ENCODE data around the gene LILRA6. TPM values are rescaled to one million over a fixed set of nuclear protein-coding genes. Genes with fewer than 3 reads are reported as not detected.

The LILRA6 gene
- total and polyA plus RNA-seq, 3 donors from 2014 or later, result 0.37 to 2.7 (median 1.5) TPM

DNA sequence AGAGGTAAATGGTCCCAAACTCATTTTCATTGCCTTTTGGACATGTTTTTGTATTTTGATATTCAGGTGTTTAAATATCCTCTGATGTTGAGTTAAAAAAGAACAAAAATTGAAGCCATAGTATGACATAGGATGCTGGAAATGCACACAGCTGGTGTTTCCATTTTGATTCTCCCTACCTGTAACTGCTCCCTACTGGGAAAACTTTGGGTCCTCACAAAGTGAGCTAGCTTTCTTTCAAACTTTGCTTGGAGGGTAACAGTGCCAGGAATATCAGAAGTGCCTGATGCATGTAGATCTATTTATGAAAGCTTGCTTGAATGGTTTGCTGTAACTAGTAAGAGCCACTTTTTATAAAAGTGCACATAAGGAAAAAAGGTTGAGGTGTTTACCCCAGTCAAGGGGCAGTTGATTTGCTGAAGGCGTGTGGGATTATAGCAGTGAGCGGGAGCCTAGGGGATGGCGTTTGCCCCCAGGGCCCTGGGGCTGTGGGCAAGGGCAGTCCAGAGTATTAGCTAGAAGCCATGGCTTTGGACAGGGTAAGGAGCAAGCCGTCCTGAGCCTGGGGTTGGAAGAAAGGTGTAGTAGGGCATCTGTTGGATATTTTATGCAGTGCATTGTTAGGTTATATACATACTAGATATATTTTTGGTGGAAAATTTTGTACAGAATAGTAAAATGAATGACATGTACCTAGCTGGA is 37.7 kb downstream of the LILRA6 start:
- intact Hi-C loops (cut with DNase I; ENCODE audit: low total_unique reads), result no loop called here
- Histone ChIP-seq H3K4me3 (no peak overlapping the region), H3K27me3 (no peaks in the 10 kb centered on the region), H3K9me3 (no peaks in the 10 kb centered on the region), H3K36me3 (ENCODE audit: low read depth, missing control alignments) (no peaks in the 10 kb centered on the region), H3K4me1 (peaks cover 70% of the 10 kb centered on the region), H3K27ac (peak overlapping the region in 1 of 2 donors; percentile 7)
- 84 to 85% methylated on average over 4 of the region's 4 CpGs for WGBS, 2 donors
- DNase-seq, result no peak
- no peak for TF ChIP-seq POLR2A (IDR thresholded peaks at IDR 0.05)
- TF ChIP-seq, protein P1, sequence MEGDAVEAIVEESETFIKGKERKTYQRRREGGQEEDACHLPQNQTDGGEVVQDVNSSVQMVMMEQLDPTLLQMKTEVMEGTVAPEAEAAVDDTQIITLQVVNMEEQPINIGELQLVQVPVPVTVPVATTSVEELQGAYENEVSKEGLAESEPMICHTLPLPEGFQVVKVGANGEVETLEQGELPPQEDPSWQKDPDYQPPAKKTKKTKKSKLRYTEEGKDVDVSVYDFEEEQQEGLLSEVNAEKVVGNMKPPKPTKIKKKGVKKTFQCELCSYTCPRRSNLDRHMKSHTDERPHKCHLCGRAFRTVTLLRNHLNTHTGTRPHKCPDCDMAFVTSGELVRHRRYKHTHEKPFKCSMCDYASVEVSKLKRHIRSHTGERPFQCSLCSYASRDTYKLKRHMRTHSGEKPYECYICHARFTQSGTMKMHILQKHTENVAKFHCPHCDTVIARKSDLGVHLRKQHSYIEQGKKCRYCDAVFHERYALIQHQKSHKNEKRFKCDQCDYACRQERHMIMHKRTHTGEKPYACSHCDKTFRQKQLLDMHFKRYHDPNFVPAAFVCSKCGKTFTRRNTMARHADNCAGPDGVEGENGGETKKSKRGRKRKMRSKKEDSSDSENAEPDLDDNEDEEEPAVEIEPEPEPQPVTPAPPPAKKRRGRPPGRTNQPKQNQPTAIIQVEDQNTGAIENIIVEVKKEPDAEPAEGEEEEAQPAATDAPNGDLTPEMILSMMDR (IDR thresholded peaks at IDR 0.05), result no peak

- DNase-seq, result no peak
- intact Hi-C loops (cut with DNase I; ENCODE audit: low total_unique reads), result no loop called here
Observed at GRCh38 chr19:54203151-54203611, 39.4 kb downstream of the LILRA6 start.

GRCh38 chr19:54201980-54202379 is 40.6 kb downstream of the LILRA6 start:
- DNase-seq, result no peak
- Histone ChIP-seq H3K36me3 (ENCODE audit: low read depth, missing control alignments) (no peaks in the 10 kb centered on the region), H3K4me3 (no peak overlapping the region), H3K27ac (peak overlapping the region; percentile 93 to 95), H3K4me1 (peaks cover 41% of the 10 kb centered on the region), H3K27me3 (no peaks in the 10 kb centered on the region), H3K9me3 (no peaks in the 10 kb centered on the region)
- WGBS, 2 donors, result 56 to 76% methylated on average over 13 of the region's 13 CpGs
- intact Hi-C loops (cut with DNase I; ENCODE audit: low total_unique reads), result no loop called here
- TF ChIP-seq, protein P1 (IDR thresholded peaks at IDR 0.05), result no peak
- TF ChIP-seq POLR2A (IDR thresholded peaks at IDR 0.05), result no peak

More at GRCh38 chr19:54203151-54203611, 39.4 kb downstream of the LILRA6 start:
- H3K27ac ChIP-seq, result peak overlapping the region in 1 of 2 donors; percentile 25
- no peak for TF ChIP-seq POLR2A (IDR thresholded peaks at IDR 0.05)
- TF ChIP-seq, protein P1 (IDR thresholded peaks at IDR 0.05), result no peak
- H3K4me3 ChIP-seq, result no peak overlapping the region
- no peaks in the 10 kb centered on the region for H3K27me3 ChIP-seq
- H3K36me3 ChIP-seq (ENCODE audit: low read depth, missing control alignments), result no peaks in the 10 kb centered on the region
- no peaks in the 10 kb centered on the region for H3K9me3 ChIP-seq
- peaks cover 53% of the 10 kb centered on the region for H3K4me1 ChIP-seq
- WGBS, 2 donors, result 64 to 71% methylated on average over 9 of the region's 9 CpGs

GRCh38 chr19:54201172-54201701 is 41.4 kb downstream of the LILRA6 start:
- H3K4me3 ChIP-seq, result peak overlapping the region; percentile 69 to 77
- no peak for DNase-seq
- intact Hi-C loops (cut with DNase I; ENCODE audit: low total_unique reads), result no loop called here
- TF ChIP-seq, protein P1 (IDR thresholded peaks at IDR 0.05), result no peak
- no peak for TF ChIP-seq POLR2A (IDR thresholded peaks at IDR 0.05)
- H3K36me3 ChIP-seq (ENCODE audit: low read depth, missing control alignments), result no peaks in the 10 kb centered on the region
- peaks cover 38% of the 10 kb centered on the region for H3K4me1 ChIP-seq
- no peaks in the 10 kb centered on the region for H3K27me3 ChIP-seq
- H3K9me3 ChIP-seq, result no peaks in the 10 kb centered on the region
- 1 to 2% methylated on average over 21 to 28 of the region's 28 CpGs for WGBS, 2 donors
- H3K27ac ChIP-seq, result peak overlapping the region; percentile 93 to 95
